BE2C (cell line): ENCODE measurements around the gene ADA.

Experiments used
- DNase-seq: peaks from one replicate; pipeline ENCODE4 v3.0.0-alpha.2; 2020
- H3K27me3 ChIP-seq: fragments of 250-450 bp; sonication (Bioruptor Pico); 2 replicates; pipeline ENCODE4 v1.5.1; 2020; ENCODE audit warnings: mild to moderate bottlenecking
- H3K36me3 ChIP-seq: fragments of 250-450 bp; sonication (Bioruptor Pico); 2 replicates; pipeline ENCODE4 v1.5.1; 2020; ENCODE audit warnings: mild to moderate bottlenecking
- H3K4me1 ChIP-seq: fragments of 250-450 bp; sonication (Bioruptor Pico); 2 replicates; pipeline ENCODE4 v1.5.1; 2020
- H3K4me3 ChIP-seq: 2 replicates; pipeline ENCODE4 v1.5.1; 2011; ENCODE audit warnings: low read depth, low read length
- H3K9me3 ChIP-seq: fragments of 250-450 bp; sonication (Bioruptor Pico); 2 replicates; pipeline ENCODE4 v1.5.1; 2020
- TF ChIP-seq, protein P1 (sequence below): IDR thresholded peaks from 2 replicates; pipeline ENCODE4 v1.5.1; 2012; ENCODE audit warnings: mild to moderate bottlenecking, low read depth, low read length

ADA gene

GRCh38 chr20:44649126-44649525 is 2.4 kb downstream of the ADA start:
- H3K9me3 ChIP-seq: no peaks in the 10 kb centered on the region
- H3K27me3 ChIP-seq: peaks cover 3% of the 10 kb centered on the region; the same call in 1 of the 2 replicates
- no peaks in the 10 kb centered on the region for H3K36me3 ChIP-seq
- H3K4me1 ChIP-seq: no peaks in the 10 kb centered on the region
- TF ChIP-seq, protein P1, sequence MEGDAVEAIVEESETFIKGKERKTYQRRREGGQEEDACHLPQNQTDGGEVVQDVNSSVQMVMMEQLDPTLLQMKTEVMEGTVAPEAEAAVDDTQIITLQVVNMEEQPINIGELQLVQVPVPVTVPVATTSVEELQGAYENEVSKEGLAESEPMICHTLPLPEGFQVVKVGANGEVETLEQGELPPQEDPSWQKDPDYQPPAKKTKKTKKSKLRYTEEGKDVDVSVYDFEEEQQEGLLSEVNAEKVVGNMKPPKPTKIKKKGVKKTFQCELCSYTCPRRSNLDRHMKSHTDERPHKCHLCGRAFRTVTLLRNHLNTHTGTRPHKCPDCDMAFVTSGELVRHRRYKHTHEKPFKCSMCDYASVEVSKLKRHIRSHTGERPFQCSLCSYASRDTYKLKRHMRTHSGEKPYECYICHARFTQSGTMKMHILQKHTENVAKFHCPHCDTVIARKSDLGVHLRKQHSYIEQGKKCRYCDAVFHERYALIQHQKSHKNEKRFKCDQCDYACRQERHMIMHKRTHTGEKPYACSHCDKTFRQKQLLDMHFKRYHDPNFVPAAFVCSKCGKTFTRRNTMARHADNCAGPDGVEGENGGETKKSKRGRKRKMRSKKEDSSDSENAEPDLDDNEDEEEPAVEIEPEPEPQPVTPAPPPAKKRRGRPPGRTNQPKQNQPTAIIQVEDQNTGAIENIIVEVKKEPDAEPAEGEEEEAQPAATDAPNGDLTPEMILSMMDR: no peak
- DNase-seq: no peak
- H3K4me3 ChIP-seq: no peak overlapping the region

- H3K4me1 ChIP-seq: no peaks in the 10 kb centered on the region
These were observed 2.9 kb downstream of the ADA start for GRCh38 chr20:44648579-44648978.

DNA sequence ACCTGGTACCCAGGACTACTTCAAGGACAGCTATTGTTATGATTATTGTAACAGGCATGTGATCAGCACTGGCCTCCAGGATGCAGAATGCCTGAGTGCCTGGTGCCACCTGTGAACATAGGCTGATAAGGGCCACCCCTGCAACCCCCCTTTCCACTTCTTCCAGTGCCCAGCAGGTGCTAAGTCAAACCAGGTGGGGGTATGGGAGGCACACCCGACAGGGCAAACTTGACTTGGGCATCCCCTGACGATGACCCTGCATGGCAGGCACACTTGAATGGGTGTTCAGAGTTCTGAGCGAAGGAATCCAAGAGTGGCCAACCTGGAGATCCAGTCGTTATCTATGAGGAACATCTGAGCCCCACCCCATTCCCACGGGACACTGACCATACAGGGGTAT is 3.4 kb downstream of the ADA start:
- DNase-seq: no peak
- TF ChIP-seq, protein P1: no peak
- Histone ChIP-seq H3K36me3 (no peaks in the 10 kb centered on the region), H3K4me1 (peaks cover 1% of the 10 kb centered on the region; the same call in 1 of the 2 replicates), H3K4me3 (no peak overlapping the region), H3K27me3 (no peaks in the 10 kb centered on the region), H3K9me3 (no peaks in the 10 kb centered on the region)

More at GRCh38 chr20:44648579-44648978, 2.9 kb downstream of the ADA start:
- Histone ChIP-seq H3K9me3 (no peaks in the 10 kb centered on the region), H3K36me3 (no peaks in the 10 kb centered on the region), H3K4me3 (no peak overlapping the region), H3K27me3 (peaks cover 3% of the 10 kb centered on the region; the same call in 1 of the 2 replicates)
- TF ChIP-seq, protein P1: no peak; the same call in 1 of the 2 replicates
- no peak for DNase-seq

GRCh38 chr20:44646641-44647274 is 4.7 kb downstream of the ADA start:
- H3K9me3 ChIP-seq: no peaks in the 10 kb centered on the region
- TF ChIP-seq, protein P1: no peak
- H3K4me3 ChIP-seq: no peak overlapping the region
- H3K27me3 ChIP-seq: no peaks in the 10 kb centered on the region
- DNase-seq: no peak
- H3K36me3 ChIP-seq: no peaks in the 10 kb centered on the region
- H3K4me1 ChIP-seq: peaks cover 12% of the 10 kb centered on the region; the same call in 1 of the 2 replicates

DNA sequence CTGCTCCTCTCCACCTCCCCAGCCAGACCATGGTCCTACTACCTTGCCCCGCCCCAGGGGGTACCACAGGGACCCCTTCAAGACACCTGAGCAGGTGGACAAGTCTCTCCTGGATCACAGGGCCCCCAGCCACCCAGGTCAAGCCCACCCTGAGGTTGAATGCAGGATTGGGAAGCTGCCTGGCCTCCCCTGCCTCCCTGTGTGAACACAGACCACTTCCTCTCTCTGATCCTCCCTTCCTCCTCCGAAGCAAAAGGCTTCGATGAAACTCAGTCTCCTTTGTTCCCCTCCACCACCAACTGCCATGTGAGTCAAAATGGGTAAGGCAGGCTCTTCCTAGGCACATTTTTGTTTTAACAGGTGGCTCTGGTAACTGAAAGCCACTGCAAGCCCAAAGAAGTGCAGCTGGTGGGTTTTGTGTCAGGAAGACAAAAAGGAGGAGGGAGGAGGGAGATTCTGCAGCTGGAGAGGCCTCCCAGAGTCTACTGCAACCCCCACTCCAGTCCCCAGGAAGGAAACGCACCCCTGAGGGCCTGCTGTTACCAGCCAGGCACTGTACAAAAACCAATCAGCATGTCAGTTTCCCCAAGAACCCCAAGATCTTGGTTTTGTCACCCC is 5.4 kb downstream of the ADA start:
- H3K9me3 ChIP-seq: no peaks in the 10 kb centered on the region
- H3K4me3 ChIP-seq: no peak overlapping the region
- H3K27me3 ChIP-seq: no peaks in the 10 kb centered on the region
- TF ChIP-seq, protein P1: no peak
- H3K36me3 ChIP-seq: no peaks in the 10 kb centered on the region
- peaks cover 12% of the 10 kb centered on the region; the same call in 1 of the 2 replicates for H3K4me1 ChIP-seq
- no peak for DNase-seq

GRCh38 chr20:44644667-44645131 is 6.8 kb downstream of the ADA start:
- no peak for DNase-seq
- Histone ChIP-seq H3K4me3 (no peak overlapping the region), H3K9me3 (no peaks in the 10 kb centered on the region), H3K27me3 (no peaks in the 10 kb centered on the region), H3K4me1 (peaks cover 12% of the 10 kb centered on the region; the same call in 1 of the 2 replicates), H3K36me3 (no peaks in the 10 kb centered on the region)
- TF ChIP-seq, protein P1: no peak
